Aorta (tissue), 5 donors: ENCODE results near the gene GRK3. TPM values are rescaled to one million over a fixed set of nuclear protein-coding genes. Genes with fewer than 3 reads are reported as not detected.

Experiments
- ATAC-seq: fragments of 200-7000 bp; cut with Tn5 transposase; one replicate; pipeline ENCODE4 v1.9.1; 2022; ENCODE audit warnings: moderate library complexity; ENCODE audit not compliant: low FRiP score
- DNase-seq, 2 donors: peaks; one replicate each; pipeline ENCODE4 v3.0.0-alpha.2; 2020
- H3K27ac ChIP-seq, 2 donors: one replicate each; pipeline ENCODE4 v1.5.1; 2013; ENCODE audit warnings: low read length in 2 of 2, mild to moderate bottlenecking in 2 of 2, moderate library complexity in 2 of 2, control low read depth in 1 of 2, inconsistent platforms in 1 of 2, low read depth in 1 of 2
- H3K27me3 ChIP-seq, 2 donors: one replicate each; pipeline ENCODE4 v1.6.1; 2013; ENCODE audit warnings: control low read depth in 1 of 2, low read length in 1 of 2, mild to moderate bottlenecking in 1 of 2, moderate library complexity in 1 of 2; ENCODE audit not compliant: insufficient read depth in 2 of 2, control insufficient read depth in 1 of 2
- H3K36me3 ChIP-seq, 2 donors: one replicate each; pipeline ENCODE4 v1.6.1; 2013; ENCODE audit warnings: control low read depth in 1 of 2, low read length in 1 of 2, mild to moderate bottlenecking in 1 of 2; ENCODE audit not compliant: insufficient read depth in 2 of 2, control insufficient read depth in 1 of 2
- H3K4me1 ChIP-seq, 2 donors: one replicate each; pipeline ENCODE4 v1.6.1; 2013; ENCODE audit warnings: low read length in 2 of 2, control low read depth in 1 of 2, mild to moderate bottlenecking in 1 of 2, moderate library complexity in 1 of 2; ENCODE audit not compliant: insufficient read depth in 2 of 2, control insufficient read depth in 1 of 2
- H3K4me3 ChIP-seq, 2 donors: one replicate each; pipeline ENCODE4 v1.5.1; 2013; ENCODE audit warnings: low read length in 2 of 2, control low read depth in 1 of 2, mild to moderate bottlenecking in 1 of 2
- H3K9me3 ChIP-seq: one replicate; pipeline ENCODE4 v1.6.1; 2013; ENCODE audit warnings: mild to moderate bottlenecking, low read length; ENCODE audit not compliant: control insufficient read depth
- WGBS, 2 donors: extraction: QIAGEN DNeasy Blood & Tissue Kit; methylation state at CpG; one replicate each; pipeline ENCODE4 v1.1.7; 2013; 5-methylcytosine and 5-hydroxymethylcytosine counted together
- intact Hi-C, 2 donors: fragments of 100-400 bp; cut with DNase I; formaldehyde crosslinking; loops; one replicate each; pipeline versions ENCODE4 v1.14.2 to v1.15.0; 2022
- polyA plus RNA-seq, 2 donors: library from polyadenylated mRNA; stranded (reverse); fragments of 200-250 nt; gene quantifications; one replicate each; pipeline ENCODE4 v1.2.3, GENCODE V29; 2013
- total RNA-seq, 2 donors: library from RNA; stranded (reverse); fragmentation: NEBNext Ultra II Directional; extraction: Animal tissue kit (Norgen Biotek cat#: 25700); gene quantifications; one replicate each; pipeline ENCODE4 v1.2.1, GENCODE V29; 2021
- donor health status: healthy with polysubstance abuse.
- donor health status: Bipolar disorder and iron deficiency.
- donor health status: DM: no; HTN: no; CAD: no.
- donor health status: DM: no; HTN: no; CAD: no.
- donor health status: DM: yes; HTN: yes; CAD: no.

The GRK3 gene
- total and polyA plus RNA-seq, 4 donors: 0.23 to 11.4 (median 6.1) TPM

DNA sequence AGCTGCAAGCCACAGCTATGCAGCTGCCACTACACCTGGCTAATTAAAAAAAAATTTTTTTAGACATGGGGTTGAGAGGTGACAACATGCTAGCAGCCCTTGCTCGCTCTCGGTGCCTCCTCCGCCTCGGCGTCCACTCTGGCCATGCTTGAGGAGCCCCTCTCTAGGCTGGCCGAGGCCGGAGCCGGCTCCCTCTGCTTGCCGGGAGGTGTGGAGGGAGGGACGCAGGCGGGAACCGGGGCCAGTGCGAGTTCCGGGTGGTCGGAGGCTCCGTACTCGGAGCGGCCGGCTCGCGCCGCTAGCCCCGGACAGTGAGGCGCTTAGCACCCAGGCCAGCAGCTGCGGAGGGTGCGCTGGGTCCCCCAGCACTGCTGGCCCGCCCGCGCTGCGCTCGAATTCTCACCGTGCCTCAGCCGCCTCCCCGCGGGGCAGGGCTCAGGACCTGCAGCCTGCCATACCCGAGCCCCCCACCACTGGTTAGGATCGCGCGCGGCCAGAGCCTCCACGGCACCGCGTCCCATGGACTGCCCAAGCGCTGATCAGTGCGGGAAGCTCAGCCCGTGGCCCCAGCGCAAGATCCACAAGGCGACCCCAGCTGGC, 188.2 kb downstream of the GRK3 start:
- no peak overlapping the region for H3K27ac ChIP-seq
- WGBS, 2 donors: 90 to 95% methylated on average over 48 of the region's 48 CpGs
- H3K4me1 ChIP-seq: peaks cover 0 to 6% of the 10 kb centered on the region in 2 donors
- H3K36me3 ChIP-seq: no peaks in the 10 kb centered on the region
- intact Hi-C loops: no loop called here
- no peak overlapping the region for H3K4me3 ChIP-seq
- no peaks in the 10 kb centered on the region for H3K27me3 ChIP-seq
- ATAC-seq (no peak), DNase-seq (peak in 1 of 2 donors; percentile 38)
- H3K9me3 ChIP-seq: no peaks in the 10 kb centered on the region

GRCh38 chr22:25753252-25753651, 188.8 kb downstream of the GRK3 start:
- 92 to 94% methylated on average over 14 of the region's 14 CpGs for WGBS, 2 donors
- H3K27ac ChIP-seq: peak overlapping the region in 1 of 2 donors; percentile 95
- H3K4me3 ChIP-seq: no peak overlapping the region
- no peaks in the 10 kb centered on the region for H3K27me3 ChIP-seq
- H3K4me1 ChIP-seq: peaks cover 0 to 3% of the 10 kb centered on the region in 2 donors
- H3K9me3 ChIP-seq: no peaks in the 10 kb centered on the region
- intact Hi-C loops: no loop called here
- DNase-seq: no peak
- H3K36me3 ChIP-seq: no peaks in the 10 kb centered on the region
- ATAC-seq: no peak

GRCh38 chr22:25754527-25755202, 190.2 kb downstream of the GRK3 start:
- Histone ChIP-seq H3K9me3 (no peaks in the 10 kb centered on the region), H3K27ac (peak overlapping the region; percentile 1 to 95), H3K27me3 (no peaks in the 10 kb centered on the region), H3K36me3 (no peaks in the 10 kb centered on the region), H3K4me3 (no peak overlapping the region), H3K4me1 (no peaks in the 10 kb centered on the region)
- DNase-seq: peak; percentile 94 to 96
- intact Hi-C loops: no loop called here
- WGBS, 2 donors: 11 to 13% methylated on average over 24 of the region's 24 CpGs
- ATAC-seq: peak; percentile 93

GRCh38 chr22:25757686-25758085, 193.2 kb downstream of the GRK3 start:
- Histone ChIP-seq H3K4me1 (no peaks in the 10 kb centered on the region), H3K9me3 (no peaks in the 10 kb centered on the region), H3K4me3 (no peak overlapping the region), H3K27ac (peak overlapping the region in 1 of 2 donors; percentile 37), H3K27me3 (no peaks in the 10 kb centered on the region), H3K36me3 (no peaks in the 10 kb centered on the region)
- WGBS, 2 donors: 34 to 48% methylated on average over 3 of the region's 3 CpGs
- DNase-seq (no peak), ATAC-seq (no peak)
- intact Hi-C loops: no loop called here

- ATAC-seq (no peak), DNase-seq (no peak)
- 96 to 97% methylated on average over 8 of the region's 8 CpGs for WGBS, 2 donors
- Histone ChIP-seq H3K4me1 (no peaks in the 10 kb centered on the region), H3K4me3 (no peak overlapping the region), H3K36me3 (no peaks in the 10 kb centered on the region), H3K27ac (no peak overlapping the region), H3K27me3 (no peaks in the 10 kb centered on the region), H3K9me3 (no peaks in the 10 kb centered on the region)
- intact Hi-C loops: no loop called here
These were observed 193.8 kb downstream of the GRK3 start for GRCh38 chr22:25758316-25758715.

DNA sequence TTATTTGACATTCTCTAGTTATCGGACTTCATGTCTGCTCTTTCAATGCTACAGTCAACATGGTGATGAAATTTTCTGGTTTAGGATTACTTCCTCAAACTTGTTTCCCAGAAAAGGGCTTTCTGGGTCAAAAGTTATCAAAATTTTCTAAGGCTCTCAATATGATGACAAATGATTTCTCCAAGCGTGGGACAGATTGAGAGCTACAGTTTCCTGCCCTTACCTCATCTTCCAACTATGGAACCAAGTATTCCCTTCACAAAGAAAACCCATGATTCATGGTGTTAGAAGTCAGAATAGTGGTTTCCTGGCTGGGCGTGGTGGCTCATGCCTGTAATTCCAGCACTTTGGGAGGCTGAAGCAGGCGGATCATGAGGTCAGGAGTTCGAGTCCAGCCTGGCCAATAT, 195.4 kb downstream of the GRK3 start:
- peaks cover 0 to under 1% of the 10 kb centered on the region in 2 donors for H3K36me3 ChIP-seq
- no peaks in the 10 kb centered on the region for H3K27me3 ChIP-seq
- H3K4me3 ChIP-seq: no peak overlapping the region
- ATAC-seq: peak; percentile 61
- H3K27ac ChIP-seq: no peak overlapping the region
- H3K4me1 ChIP-seq: no peaks in the 10 kb centered on the region
- 2 to 6% methylated on average over 5 of the region's 5 CpGs for WGBS, 2 donors
- intact Hi-C loops: no loop called here
- peak; percentile 77 to 83 for DNase-seq
- H3K9me3 ChIP-seq: no peaks in the 10 kb centered on the region

DNA sequence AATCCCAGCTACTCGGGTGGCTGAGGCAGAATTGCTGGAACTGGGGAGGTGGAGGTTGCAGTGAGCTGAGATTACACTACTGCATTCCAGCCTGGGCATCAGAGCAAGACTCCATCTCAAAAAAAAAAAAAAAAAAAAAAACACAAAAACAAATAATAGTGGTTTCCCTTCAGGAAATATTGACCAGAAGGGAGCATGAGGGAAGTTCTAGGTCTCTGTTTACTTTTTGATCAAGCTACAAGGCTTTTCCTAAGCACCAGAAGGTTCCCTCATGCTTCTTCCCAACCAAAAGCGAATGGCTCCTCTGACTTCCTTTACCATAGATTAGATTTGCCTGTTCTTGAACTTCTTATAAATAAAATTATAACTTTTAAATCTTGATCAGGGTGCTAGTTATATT, 195.8 kb downstream of the GRK3 start:
- H3K4me1 ChIP-seq: no peaks in the 10 kb centered on the region
- intact Hi-C loops: no loop called here
- 43 to 56% methylated on average over 2 of the region's 2 CpGs for WGBS, 2 donors
- no peaks in the 10 kb centered on the region for H3K27me3 ChIP-seq
- peaks cover 0 to 2% of the 10 kb centered on the region in 2 donors for H3K36me3 ChIP-seq
- no peak for ATAC-seq
- H3K4me3 ChIP-seq: no peak overlapping the region
- no peak for DNase-seq
- no peak overlapping the region for H3K27ac ChIP-seq
- no peaks in the 10 kb centered on the region for H3K9me3 ChIP-seq

DNA sequence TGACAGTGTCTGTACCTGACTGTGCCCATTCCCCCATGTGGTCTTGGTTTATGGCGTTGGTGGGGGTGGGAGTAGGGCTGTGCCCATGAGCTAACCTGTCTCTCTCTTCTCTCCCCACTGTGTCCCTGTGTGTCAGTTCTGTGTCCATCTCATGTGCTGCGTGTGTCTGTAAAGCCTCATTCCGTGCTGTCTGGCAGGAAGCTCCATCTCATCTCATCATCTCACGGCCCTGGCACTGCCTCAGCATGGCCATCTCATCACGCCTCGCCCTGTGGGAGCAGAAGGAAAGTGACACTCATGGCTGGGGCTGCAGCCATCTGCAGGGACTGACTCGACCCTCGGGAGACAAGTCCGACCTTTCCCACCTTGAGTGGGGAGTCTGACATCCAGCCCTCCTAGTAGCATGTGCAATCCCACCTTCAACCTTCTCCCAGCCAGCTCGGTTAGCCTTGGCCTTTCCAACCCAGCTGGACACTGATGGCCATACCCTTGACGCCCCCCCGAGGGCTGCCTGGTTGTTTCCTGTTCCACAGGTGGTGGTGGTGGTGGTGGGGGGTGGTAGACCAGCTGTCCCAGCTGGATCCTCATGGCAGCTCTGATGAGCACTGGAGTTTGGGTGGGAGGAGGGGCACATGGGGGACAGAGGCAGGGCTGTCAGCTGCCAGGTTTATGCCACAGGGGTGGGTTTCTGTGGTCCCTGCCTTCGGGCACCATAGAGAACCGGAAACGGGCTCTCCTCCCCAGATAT, 196.5 kb downstream of the GRK3 start:
- DNase-seq (no peak), ATAC-seq (peak; percentile 34)
- Histone ChIP-seq H3K36me3 (peaks cover 0 to 2% of the 10 kb centered on the region in 2 donors), H3K4me1 (no peaks in the 10 kb centered on the region), H3K27me3 (no peaks in the 10 kb centered on the region), H3K9me3 (no peaks in the 10 kb centered on the region), H3K27ac (no peak overlapping the region), H3K4me3 (no peak overlapping the region)
- 89 to 91% methylated on average over 15 of the region's 15 CpGs for WGBS, 2 donors
- intact Hi-C loops: no loop called here
